ENCODE measurements around the gene COMMD7.
"Not testable (repeated sequence)": the region's sequence is repeated elsewhere in the genome, so short reads cannot be mapped to it uniquely, and the experiment has no call there.

The COMMD7 gene

DNA sequence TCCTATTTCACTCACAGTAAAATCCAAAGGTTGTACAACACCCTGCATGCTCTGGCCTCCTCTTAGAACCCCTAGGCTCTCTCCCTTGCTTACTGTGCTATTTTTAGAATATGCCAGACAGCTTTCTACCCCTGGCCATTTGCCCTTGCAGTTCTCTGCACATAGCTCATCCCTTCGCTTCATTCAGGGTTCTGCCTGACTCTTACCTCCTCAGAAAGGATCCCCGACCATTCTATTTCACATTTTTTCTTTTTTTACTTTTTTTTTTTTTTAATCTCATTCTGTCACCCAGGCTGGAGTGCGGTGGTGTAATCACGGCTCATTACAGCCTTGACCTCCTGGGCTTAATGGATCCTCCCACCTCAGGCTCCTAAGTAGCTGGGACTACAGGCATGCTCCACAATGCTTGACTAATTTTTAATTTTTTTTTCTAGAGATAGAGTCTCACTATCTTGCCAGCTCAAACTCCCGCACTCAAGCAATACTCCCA lies 33.6 kb downstream of the COMMD7 start:
- no peak overlapping the region for H3K27ac ChIP-seq

GRCh38 chr20:32709029-32709631 lies 34.1 kb downstream of the COMMD7 start:
- POLR2A ChIA-PET (ENCODE audit: low non-redundant PET); DNase-seq (ENCODE audit: low spot score); H3K27ac ChIP-seq: not testable (repeated sequence)
- CTCF ChIA-PET = interaction anchor here (0.7 to 0.9 kb wide), 2 partner anchors 16 to 32 kb away, joined by 4 to 6 read pairs; no protein-coding TSS in a partner anchor

More for the DNA sequence above, 33.6 kb downstream of the COMMD7 start:
- ChIA-PET POLR2A (ENCODE audit: low non-redundant PET) (no interaction called here), CTCF (interaction anchor here (0.7 to 0.9 kb wide), 2 partner anchors 15 to 33 kb away, joined by 4 to 6 read pairs; no protein-coding TSS in a partner anchor)
- no peak for DNase-seq (ENCODE audit: low spot score)
- TF ChIP-seq CTCF (conservative IDR thresholded peaks at IDR 0.05; ENCODE audit: low read depth) = no peak

- ChIA-PET CTCF (interaction anchor here (0.6 kb wide), 1 partner anchor 521 kb away, joined by 3 read pairs; no protein-coding TSS in a partner anchor), POLR2A (ENCODE audit: low non-redundant PET) (no interaction called here)
- H3K27ac ChIP-seq = no peak overlapping the region
- DNase-seq (ENCODE audit: low spot score) = no peak
- no peak for TF ChIP-seq CTCF (conservative IDR thresholded peaks at IDR 0.05; ENCODE audit: low read depth)
Observed at GRCh38 chr20:32707691-32708581, 35.3 kb downstream of the COMMD7 start.

DNA sequence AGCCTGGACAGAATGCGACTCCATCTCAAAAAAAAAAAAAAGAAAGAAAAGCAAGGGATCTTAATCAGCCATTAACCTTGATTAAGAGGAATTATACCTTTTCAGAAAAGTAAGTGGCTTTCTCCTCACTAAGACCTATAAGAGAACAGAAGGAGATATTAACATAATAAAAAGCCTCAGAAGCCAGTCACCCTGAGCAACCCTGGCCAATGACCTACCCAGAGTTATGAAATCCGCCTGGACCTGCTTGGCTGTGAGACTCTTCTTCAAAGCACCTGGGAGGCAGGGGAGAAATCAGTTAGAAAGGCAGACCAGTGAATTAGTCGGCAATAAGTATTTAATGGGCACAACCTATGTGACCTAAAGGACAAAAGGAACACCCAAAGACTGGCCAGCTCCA lies 36.8 kb downstream of the COMMD7 start:
- POLR2A ChIA-PET (ENCODE audit: low non-redundant PET) = no interaction called here
- CTCF ChIA-PET = no interaction called here
- DNase-seq (ENCODE audit: low spot score) = no peak
- TF ChIP-seq CTCF (conservative IDR thresholded peaks at IDR 0.05; ENCODE audit: low read depth) = no peak
- H3K27ac ChIP-seq = no peak overlapping the region

DNA sequence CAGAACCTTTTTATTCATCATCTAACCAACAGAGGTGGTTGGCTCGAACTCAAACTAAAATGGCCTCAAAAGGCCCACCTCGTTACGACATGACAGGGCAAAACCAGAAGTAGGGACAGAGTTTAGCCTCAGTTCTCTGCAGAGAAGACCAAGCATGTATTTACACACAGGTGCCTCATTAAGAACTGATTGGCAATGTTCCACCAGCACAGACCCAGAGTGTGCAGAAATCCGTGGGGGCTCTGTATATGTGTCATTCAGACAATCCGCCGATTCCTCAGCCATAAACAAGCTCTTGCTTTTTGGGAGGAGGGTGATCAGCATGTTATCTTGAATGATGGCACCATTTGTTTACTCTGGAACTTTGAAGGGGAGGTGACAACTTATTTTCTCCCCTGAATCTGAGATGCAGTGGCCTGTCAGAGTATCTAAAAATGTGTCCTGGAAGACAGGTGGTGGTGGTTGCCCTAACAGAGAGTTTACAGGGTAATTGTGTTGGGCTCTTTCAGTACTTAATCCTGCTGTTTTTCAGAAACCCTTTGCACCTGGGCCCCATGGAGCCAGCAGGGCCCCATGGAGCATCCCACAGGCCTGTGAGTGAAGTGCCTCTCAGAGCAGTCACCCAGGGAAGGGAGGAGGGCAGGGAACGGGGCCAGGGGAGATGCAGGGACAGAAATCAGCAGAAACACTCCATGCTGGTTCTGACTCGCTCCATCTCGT lies 40.4 kb downstream of the COMMD7 start:
- DNase-seq (ENCODE audit: low spot score) = no peak
- H3K27ac ChIP-seq = no peak overlapping the region
- POLR2A ChIA-PET (ENCODE audit: low non-redundant PET) = no interaction called here
- no peak for TF ChIP-seq CTCF (conservative IDR thresholded peaks at IDR 0.05; ENCODE audit: low read depth)
- CTCF ChIA-PET = interaction anchor here (0.6 kb wide), 1 partner anchor 1141 kb away, joined by 3 read pairs; no protein-coding TSS in a partner anchor

DNA sequence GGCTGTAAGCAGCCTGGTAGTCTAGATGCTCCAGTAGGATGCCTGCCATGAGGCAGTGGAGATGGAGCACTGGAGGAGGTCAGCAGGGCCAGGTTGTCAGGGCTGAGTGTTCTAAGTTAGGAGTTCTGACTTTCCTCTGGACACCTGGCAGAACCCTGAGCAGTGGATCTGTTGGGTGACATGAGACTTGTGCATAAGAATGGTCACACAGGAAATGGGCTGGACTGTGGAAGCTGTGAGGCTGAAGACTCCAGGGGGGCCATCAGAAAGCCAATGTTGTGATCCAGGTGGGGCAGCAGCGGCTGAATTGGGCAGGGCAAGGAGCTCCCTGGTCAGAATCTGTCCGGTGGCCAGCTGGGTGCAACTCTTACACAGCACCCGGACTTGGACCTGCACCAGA lies 45.7 kb downstream of the COMMD7 start:
- no peak overlapping the region for H3K27ac ChIP-seq
- POLR2A ChIA-PET (ENCODE audit: low non-redundant PET) = no interaction called here
- CTCF ChIA-PET = interaction anchor here (0.5 to 0.7 kb wide), 3 partner anchors 24 to 77 kb away, joined by 3 to 6 read pairs (median 3); partner anchors contain the start of gene C20orf203
- no peak for DNase-seq (ENCODE audit: low spot score)
- no peak for TF ChIP-seq CTCF (conservative IDR thresholded peaks at IDR 0.05; ENCODE audit: low read depth)
